SIG-M5 treated with dmso at 0.1 percent for 504 hours (cell line): ENCODE results near the gene MEP1B.

ENCODE experiments used
- DNase-seq: peaks from one replicate; lab custom pipeline; 2025; ENCODE audit not compliant: unreplicated experiment; lab: John Stamatoyannopoulos, UW

The MEP1B gene

DNA sequence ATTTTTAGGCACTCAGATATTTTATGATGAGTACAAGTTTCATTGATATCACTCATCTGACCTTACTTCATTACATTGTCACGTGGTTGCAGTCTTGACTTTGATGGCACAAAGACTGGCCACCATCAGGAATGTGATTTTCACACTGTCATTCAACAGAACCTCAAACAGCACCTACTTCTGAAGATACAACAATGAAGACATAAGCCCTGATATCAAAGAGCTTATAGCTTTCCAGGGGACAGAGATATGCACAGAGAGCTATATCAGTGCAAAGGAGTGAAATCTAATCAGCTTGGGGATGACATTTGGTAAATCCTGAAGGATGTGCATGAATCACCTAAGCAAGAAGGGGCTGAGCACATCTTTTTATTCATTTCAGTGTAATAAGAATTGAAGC, 72.3 kb downstream of the MEP1B start:
- no peak for DNase-seq

- DNase-seq = no peak
These were observed 74.6 kb downstream of the MEP1B start for GRCh38 chr18:32264401-32264800.

DNA sequence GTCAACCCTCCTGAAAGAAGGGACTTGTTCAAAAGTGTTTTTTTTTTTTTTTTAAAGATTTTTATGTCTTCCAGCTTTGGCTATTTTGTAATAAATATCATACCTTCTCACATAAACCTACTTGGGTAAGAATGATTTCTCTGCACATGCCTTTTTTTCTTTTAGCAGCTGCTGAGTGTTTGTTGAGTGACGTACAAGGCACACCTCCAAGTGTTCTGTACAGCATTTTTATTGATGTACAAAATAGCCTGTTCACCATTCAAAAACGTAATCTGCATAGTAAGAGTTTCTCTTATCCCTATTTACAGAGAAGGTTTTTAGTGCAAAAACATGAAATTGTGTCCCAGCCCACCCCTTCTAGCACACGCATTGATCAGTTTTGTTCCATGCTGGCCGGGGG, 77.6 kb downstream of the MEP1B start:
- no peak for DNase-seq
